Adrenal gland (tissue), 12 donors: ENCODE results near the gene PSMB2. TPM values are rescaled to one million over a fixed set of nuclear protein-coding genes. Genes with fewer than 3 reads are reported as not detected.

Experiments used
- DNase-seq, 7 donors: peaks; one replicate each; pipeline ENCODE4 v3.0.0-alpha.2; 2019 to 2020
- H3K27ac ChIP-seq, 5 donors: fragments of 200-600 bp; sonication (generic) in 4 of 5; 1 replicate in 3 of 5; 2 replicates in 2 of 5; pipeline versions ENCODE4 v1.5.1 to v1.8.0; 2016 to 2020; ENCODE audit warnings: mild to moderate bottlenecking in 1 of 5
- H3K27me3 ChIP-seq: fragments of 200-600 bp; 2 replicates; pipeline ENCODE4 v1.8.0; 2021
- H3K36me3 ChIP-seq, 2 donors: fragments of 200-600 bp; replicated peaks in 1 of 2; 1 replicate in 1 of 2; 2 replicates in 1 of 2; pipeline versions ENCODE4 v1.5.1 to v1.8.0; 2018 to 2022
- H3K4me1 ChIP-seq, 2 donors: fragments of 200-600 bp; replicated peaks in 1 of 2; 1 replicate in 1 of 2; 2 replicates in 1 of 2; pipeline versions ENCODE4 v1.5.1 to v1.8.0; 2018 to 2021
- H3K4me3 ChIP-seq, 4 donors: fragments of 200-600 bp; sonication (generic) in 3 of 4; one replicate each; pipeline ENCODE4 v1.5.1; 2016 to 2018
- H3K9me3 ChIP-seq, 3 donors: fragments of 200-600 bp; sonication (generic) in 1 of 3; replicated peaks in 1 of 3; 1 replicate in 2 of 3; 2 replicates in 1 of 3; pipeline versions ENCODE4 v1.5.1 to v1.8.0; 2016 to 2021
- CTCF ChIP-seq, 6 experiments: fragments of 450-650 bp in 4 of 6; fragments of 200-600 bp in 2 of 6; sonication (generic) in 1 of 6; IDR thresholded peaks; 1 replicate in 5 of 6; 2 replicates in 1 of 6; pipeline versions ENCODE4 v1.5.1 to v1.8.0; 2016 to 2021; ENCODE audit warnings: antibody characterized with exemption in 6 of 6, mild to moderate bottlenecking in 2 of 6, moderate library complexity in 1 of 6
- POLR2A ChIP-seq, 2 donors: fragments of 450-650 bp; IDR thresholded peaks; one replicate each; pipeline ENCODE4 v1.6.1; 2017; ENCODE audit warnings: antibody characterized with exemption in 2 of 2, mild to moderate bottlenecking in 2 of 2, moderate library complexity in 1 of 2
- WGBS, 4 donors: extraction: QIAGEN DNeasy Blood & Tissue Kit in 2 of 4; methylation state at CpG; one replicate each; pipeline versions ENCODE4 v1.1.5 to v1.1.7; 2013 to 2017; 5-methylcytosine and 5-hydroxymethylcytosine counted together
- intact Hi-C, 2 donors: fragments of 100-400 bp; cut with DNase I; formaldehyde crosslinking; loops; one replicate each; pipeline versions ENCODE4 v1.14.1 to v1.15.0; 2022 to 2023
- polyA plus RNA-seq, 3 donors: library from polyadenylated mRNA; stranded (reverse); fragments of 200-250 nt in 2 of 3; fragments of 350-450 nt in 1 of 3; fragmentation: Illumina TruSeq in 1 of 3; extraction: RNeasy Lipid Tissue Mini Kit (QIAGEN cat#74804) in 1 of 3; gene quantifications; one replicate each; pipeline ENCODE4 v1.2.3, GENCODE V29; 2013 to 2014
- total RNA-seq, 9 donors: library from RNA; depleted of rRNA in 4 of 9; stranded (reverse); fragments of >200 nt in 4 of 9; fragments of 120-200 nt in 1 of 9; fragmentation: NEBNext Ultra II Directional in 1 of 9; extraction: Animal tissue kit (Norgen Biotek cat#: 25700) in 1 of 9; gene quantifications; one replicate each; pipeline versions ENCODE4 v1.1.0 to v1.2.4, GENCODE V29; 2013 to 2023
- donor health status: healthy with polysubstance abuse.
- donor health status: Bipolar disorder and iron deficiency.
- donor health status: DM: yes; HTN: yes; CAD: no.
- donor health status: DM: no; HTN: no; CAD: no.
- donor health status: DM: no; HTN: no; CAD: no.
- donor health status: DM: yes; HTN: yes; CAD: no.

PSMB2 gene
- total and polyA plus RNA-seq, 12 donors, result 23.5 to 120 (median 51.0) TPM

- H3K4me3 ChIP-seq, result no peak overlapping the region
- intact Hi-C loops, result no loop called here
- H3K4me1 ChIP-seq, result peaks cover 6 to 15% of the 10 kb centered on the region in 2 donors
- peaks cover 31% of the 10 kb centered on the region for H3K27me3 ChIP-seq
- 87 to 96% (median 90%) methylated on average over 5 of the region's 5 CpGs for WGBS, 4 donors
- no peak for DNase-seq
- no peaks in the 10 kb centered on the region for H3K9me3 ChIP-seq
- no peak for TF ChIP-seq CTCF (IDR thresholded peaks at IDR 0.05)
- TF ChIP-seq POLR2A (IDR thresholded peaks at IDR 0.05), result no peak
- H3K27ac ChIP-seq, result no peak overlapping the region
- H3K36me3 ChIP-seq, result no peaks in the 10 kb centered on the region
Observed at GRCh38 chr1:35575416-35575958, 65.8 kb downstream of the PSMB2 start.

- DNase-seq, result no peak
- no peaks in the 10 kb centered on the region for H3K9me3 ChIP-seq
- no peaks in the 10 kb centered on the region for H3K36me3 ChIP-seq
- intact Hi-C loops, result loop anchor here in 1 of 2 donors (5.0 kb wide), 1 partner anchor 202 kb away; no protein-coding TSS in a partner anchor
- 83 to 90% (median 90%) methylated on average over 16 to 30 of the region's 30 CpGs for WGBS, 4 donors
- peaks cover 6 to 21% of the 10 kb centered on the region in 2 donors for H3K4me1 ChIP-seq
- no peak overlapping the region for H3K27ac ChIP-seq
- TF ChIP-seq CTCF (IDR thresholded peaks at IDR 0.05) (no peak), POLR2A (IDR thresholded peaks at IDR 0.05) (no peak)
- no peak overlapping the region for H3K4me3 ChIP-seq
- H3K27me3 ChIP-seq, result peaks cover 31% of the 10 kb centered on the region
Observed at GRCh38 chr1:35574655-35575415, 66.5 kb downstream of the PSMB2 start.

GRCh38 chr1:35574125-35574654 lies 67.1 kb downstream of the PSMB2 start:
- DNase-seq, result no peak
- intact Hi-C loops, result loop anchor here in 1 of 2 donors (5.0 kb wide), 1 partner anchor 203 kb away; no protein-coding TSS in a partner anchor
- peaks cover 31% of the 10 kb centered on the region for H3K27me3 ChIP-seq
- H3K4me1 ChIP-seq, result peaks cover 6 to 28% of the 10 kb centered on the region in 2 donors
- no peaks in the 10 kb centered on the region for H3K36me3 ChIP-seq
- no peak for TF ChIP-seq POLR2A (IDR thresholded peaks at IDR 0.05)
- TF ChIP-seq CTCF (IDR thresholded peaks at IDR 0.05), result no peak
- no peak overlapping the region for H3K27ac ChIP-seq
- WGBS, 4 donors, result 57 to 73% (median 64%) methylated on average over 10 to 48 of the region's 48 CpGs; no CpG with 5 or more reads in 1 of the 4 donors
- H3K4me3 ChIP-seq, result no peak overlapping the region
- H3K9me3 ChIP-seq, result no peaks in the 10 kb centered on the region
